Neural progenitor cell (in vitro differentiated cells): Measurements from ENCODE around the gene ATP5F1E. TPM values are rescaled to one million over a fixed set of nuclear protein-coding genes. Genes with fewer than 3 reads are reported as not detected.

Source experiments
- DNase-seq: peaks from one replicate; pipeline ENCODE4 v3.0.0-alpha.2; 2016; ENCODE audit warnings: low spot score
- H2AFZ ChIP-seq: fragments of 200-600 bp; sonication (generic); replicated peaks from 2 replicates; pipeline ENCODE4 v1.6.1; 2016; ENCODE audit warnings: antibody characterized with exemption
- H3F3A ChIP-seq: fragments of 200-600 bp; sonication (generic); 2 replicates; pipeline ENCODE4 v1.6.1; 2016; ENCODE audit warnings: antibody characterized with exemption, low read depth
- H3K27ac ChIP-seq: fragments of 200-600 bp; sonication (generic); 2 replicates; pipeline ENCODE4 v1.5.1; 2016; ENCODE audit warnings: mild to moderate bottlenecking
- H3K27me3 ChIP-seq: fragments of 200-600 bp; sonication (generic); 2 replicates; pipeline ENCODE4 v1.6.1; 2016; ENCODE audit warnings: mild to moderate bottlenecking, moderate library complexity
- H3K36me3 ChIP-seq: fragments of 200-600 bp; sonication (generic); 2 replicates; pipeline ENCODE4 v1.5.1; 2016
- H3K4me1 ChIP-seq: fragments of 200-600 bp; sonication (generic); 2 replicates; pipeline ENCODE4 v1.6.1; 2016; ENCODE audit warnings: mixed run types
- H3K4me2 ChIP-seq: fragments of 200-600 bp; sonication (generic); 2 replicates; pipeline ENCODE4 v1.6.1; 2016
- H3K4me3 ChIP-seq: fragments of 200-600 bp; sonication (generic); 2 replicates; pipeline ENCODE4 v1.5.1; 2016
- H3K79me2 ChIP-seq: fragments of 200-600 bp; sonication (generic); 2 replicates; pipeline ENCODE4 v1.6.1; 2016; ENCODE audit warnings: low read depth
- H3K9ac ChIP-seq: fragments of 200-600 bp; sonication (generic); 2 replicates; pipeline ENCODE4 v1.6.1; 2016
- H3K9me3 ChIP-seq: fragments of 200-600 bp; sonication (generic); 2 replicates; pipeline ENCODE4 v1.5.1; 2016; ENCODE audit warnings: low read depth
- H4K20me1 ChIP-seq: fragments of 200-600 bp; sonication (generic); 2 replicates; pipeline ENCODE4 v1.6.1; 2016; ENCODE audit warnings: low read depth
- H3K27ac Mint-ChIP-seq: 3 replicates; pipeline ENCODE4 v1.8.0; 2021; ENCODE audit warnings: mixed read lengths
- H3K27me3 Mint-ChIP-seq: 2 replicates; pipeline ENCODE4 v1.8.0; 2022; ENCODE audit warnings: low read depth, mild to moderate bottlenecking, inconsistent platforms, moderate library complexity, mixed read lengths; ENCODE audit not compliant: insufficient read depth
- H3K36me3 Mint-ChIP-seq: 3 replicates; pipeline ENCODE4 v1.8.0; 2021; ENCODE audit warnings: mixed read lengths
- H3K4me1 Mint-ChIP-seq: 3 replicates; pipeline ENCODE4 v1.8.0; 2021; ENCODE audit warnings: mixed read lengths
- H3K4me3 Mint-ChIP-seq: 3 replicates; pipeline ENCODE4 v1.8.0; 2021; ENCODE audit warnings: mild to moderate bottlenecking, moderate library complexity, mixed read lengths
- H3K9me3 Mint-ChIP-seq: 3 replicates; pipeline ENCODE4 v1.8.0; 2020; ENCODE audit warnings: mixed read lengths
- EZH2 ChIP-seq: fragments of 200-600 bp; sonication (generic); IDR thresholded peaks from 2 replicates; pipeline ENCODE4 v1.6.1; 2017; ENCODE audit warnings: antibody characterized with exemption, mild to moderate bottlenecking, moderate library complexity
- EZH2phosphoT487 ChIP-seq: fragments of 200-600 bp; sonication (generic); IDR thresholded peaks from 2 replicates; pipeline ENCODE4 v1.6.1; 2017; ENCODE audit warnings: antibody characterized with exemption
- total RNA-seq: library from RNA; depleted of rRNA; stranded (reverse); fragments of >200 nt; gene quantifications from 2 replicates; pipeline ENCODE4 v1.2.3, GENCODE V29; 2015; ENCODE audit warnings: low replicate concordance
- TF ChIP-seq, protein P1 (sequence below): fragments of 200-600 bp; sonication (generic); IDR thresholded peaks from 2 replicates; pipeline ENCODE4 v1.5.1; 2017; ENCODE audit warnings: antibody characterized with exemption, mild to moderate bottlenecking

Gene ATP5F1E
- total RNA-seq, 1 donor from 2014 or later: 29.7 TPM

GRCh38 chr20:59001449-59002171 is 30.5 kb downstream of the ATP5F1E start:
- Mint-ChIP-seq H3K4me3 (no peak overlapping the region), H3K27me3 (peaks cover 11% of the 10 kb centered on the region), H3K4me1 (peaks cover 17% of the 10 kb centered on the region), H3K27ac (no peak overlapping the region), H3K9me3 (no peaks in the 10 kb centered on the region), H3K36me3 (peaks cover 15% of the 10 kb centered on the region)
- Histone ChIP-seq H3K9ac (no peak overlapping the region), H3K4me3 (no peak overlapping the region), H2AFZ (no peak overlapping the region), H3K27ac (no peak overlapping the region), H3K79me2 (no peaks in the 10 kb centered on the region), H3F3A (peaks cover 5% of the 10 kb centered on the region), H3K4me1 (peaks cover 2% of the 10 kb centered on the region), H3K36me3 (no peaks in the 10 kb centered on the region), H3K9me3 (no peaks in the 10 kb centered on the region), H4K20me1 (peaks cover 6% of the 10 kb centered on the region), H3K4me2 (no peak overlapping the region), H3K27me3 (no peaks in the 10 kb centered on the region)
- TF ChIP-seq, protein P1, sequence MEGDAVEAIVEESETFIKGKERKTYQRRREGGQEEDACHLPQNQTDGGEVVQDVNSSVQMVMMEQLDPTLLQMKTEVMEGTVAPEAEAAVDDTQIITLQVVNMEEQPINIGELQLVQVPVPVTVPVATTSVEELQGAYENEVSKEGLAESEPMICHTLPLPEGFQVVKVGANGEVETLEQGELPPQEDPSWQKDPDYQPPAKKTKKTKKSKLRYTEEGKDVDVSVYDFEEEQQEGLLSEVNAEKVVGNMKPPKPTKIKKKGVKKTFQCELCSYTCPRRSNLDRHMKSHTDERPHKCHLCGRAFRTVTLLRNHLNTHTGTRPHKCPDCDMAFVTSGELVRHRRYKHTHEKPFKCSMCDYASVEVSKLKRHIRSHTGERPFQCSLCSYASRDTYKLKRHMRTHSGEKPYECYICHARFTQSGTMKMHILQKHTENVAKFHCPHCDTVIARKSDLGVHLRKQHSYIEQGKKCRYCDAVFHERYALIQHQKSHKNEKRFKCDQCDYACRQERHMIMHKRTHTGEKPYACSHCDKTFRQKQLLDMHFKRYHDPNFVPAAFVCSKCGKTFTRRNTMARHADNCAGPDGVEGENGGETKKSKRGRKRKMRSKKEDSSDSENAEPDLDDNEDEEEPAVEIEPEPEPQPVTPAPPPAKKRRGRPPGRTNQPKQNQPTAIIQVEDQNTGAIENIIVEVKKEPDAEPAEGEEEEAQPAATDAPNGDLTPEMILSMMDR: no peak
- DNase-seq: no peak

- Histone ChIP-seq H3K27me3 (no peaks in the 10 kb centered on the region), H3K9me3 (no peaks in the 10 kb centered on the region), H3K4me2 (no peak overlapping the region), H2AFZ (no peak overlapping the region), H3K27ac (no peak overlapping the region), H4K20me1 (peaks cover 6% of the 10 kb centered on the region), H3K4me3 (no peak overlapping the region), H3K9ac (no peak overlapping the region), H3K79me2 (no peaks in the 10 kb centered on the region), H3K36me3 (no peaks in the 10 kb centered on the region), H3F3A (peaks cover 5% of the 10 kb centered on the region), H3K4me1 (no peaks in the 10 kb centered on the region)
- Mint-ChIP-seq H3K27me3 (peaks cover 11% of the 10 kb centered on the region), H3K4me3 (no peak overlapping the region), H3K36me3 (peaks cover 17% of the 10 kb centered on the region), H3K9me3 (no peaks in the 10 kb centered on the region), H3K27ac (no peak overlapping the region), H3K4me1 (peaks cover 17% of the 10 kb centered on the region)
- TF ChIP-seq, protein P1: no peak
- no peak for TF ChIP-seq EZH2
- no peak for TF ChIP-seq EZH2phosphoT487
- no peak for DNase-seq
These were observed 31.1 kb downstream of the ATP5F1E start for GRCh38 chr20:59001068-59001448.

DNA sequence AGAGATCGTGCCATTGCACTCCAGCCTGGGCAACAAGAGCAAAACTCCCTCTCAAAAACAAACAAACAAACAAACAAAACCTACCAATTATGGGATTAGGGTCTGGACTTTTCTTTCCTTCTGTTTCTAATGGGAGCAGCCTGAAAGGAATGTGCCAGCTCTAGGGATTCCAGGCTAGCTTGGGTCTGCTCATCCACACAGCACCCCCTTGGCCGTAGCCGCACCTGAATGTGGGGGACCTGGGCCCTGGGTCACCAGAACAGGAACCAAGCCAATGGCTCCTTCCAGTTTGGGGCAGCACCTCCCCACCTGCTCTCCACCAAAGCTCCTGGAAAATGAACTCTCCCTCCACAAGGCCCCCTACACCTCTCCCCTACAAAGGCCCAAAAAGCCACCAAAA is 31.8 kb downstream of the ATP5F1E start:
- H3K9ac ChIP-seq: no peak overlapping the region
- H3K9me3 Mint-ChIP-seq: no peaks in the 10 kb centered on the region

More for the DNA sequence above, 31.8 kb downstream of the ATP5F1E start:
- Histone ChIP-seq H3K79me2 (no peaks in the 10 kb centered on the region), H3K4me3 (no peak overlapping the region), H3K4me2 (no peak overlapping the region), H3K27ac (no peak overlapping the region), H4K20me1 (peaks cover 6% of the 10 kb centered on the region), H3K4me1 (no peaks in the 10 kb centered on the region), H3K9me3 (no peaks in the 10 kb centered on the region), H2AFZ (no peak overlapping the region), H3K36me3 (no peaks in the 10 kb centered on the region), H3K27me3 (no peaks in the 10 kb centered on the region), H3F3A (peaks cover 5% of the 10 kb centered on the region)
- no peak for DNase-seq
- H3K4me1 Mint-ChIP-seq: peaks cover 17% of the 10 kb centered on the region
- H3K36me3 Mint-ChIP-seq: peaks cover 23% of the 10 kb centered on the region
- H3K27ac Mint-ChIP-seq: no peak overlapping the region
- H3K4me3 Mint-ChIP-seq: no peak overlapping the region
- TF ChIP-seq EZH2phosphoT487: no peak
- TF ChIP-seq EZH2: no peak
- TF ChIP-seq, protein P1: no peak
- H3K27me3 Mint-ChIP-seq: peaks cover 11% of the 10 kb centered on the region
